ENCODE data around the gene SH3GL1. TPM values are rescaled to one million over a fixed set of nuclear protein-coding genes. Genes with fewer than 3 reads are reported as not detected.

The SH3GL1 gene
- polyA plus RNA-seq, 2 of the 4 experiments (the other 2 are of a cell fraction) = 20.1 to 34.7 TPM

DNA sequence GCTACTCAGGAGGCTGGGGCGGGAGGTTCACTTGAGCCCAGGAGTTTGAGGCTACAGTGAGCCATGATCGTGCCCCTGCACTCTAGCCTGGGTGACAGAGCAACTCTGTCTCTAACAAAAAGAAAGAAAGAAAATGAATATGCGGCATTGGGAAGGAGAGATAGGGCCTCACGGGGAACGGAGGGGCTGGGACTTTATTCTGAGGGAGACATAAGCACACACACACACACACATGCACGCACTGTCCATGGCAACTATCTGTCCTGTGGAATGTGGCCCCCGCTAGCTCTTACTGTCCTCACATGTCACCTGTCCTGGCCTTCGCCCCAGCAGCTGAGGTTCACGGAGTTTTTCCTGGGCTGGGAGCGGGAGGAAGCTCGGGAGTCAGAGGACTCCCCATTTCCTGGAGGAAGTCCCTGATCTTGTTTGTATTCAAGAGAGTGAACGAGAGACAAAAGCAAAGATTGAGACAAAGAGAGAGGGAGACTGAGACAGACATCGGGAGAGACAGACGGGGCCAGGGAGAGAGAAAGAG is 62.4 kb downstream of the SH3GL1 start:
- ATAC-seq (no peak), DNase-seq (ENCODE audit: low read depth in 1 of 2, low spot score in 1 of 2) (no peak), FAIRE-seq (no peak)
- ChIA-PET CTCF (no interaction called here), POLR2A (no interaction called here)
- no peak overlapping the region for H3K4me2 ChIP-seq
- WGBS (ENCODE audit: missing lambda C conversion rate) = 79% methylated on average over 14 of the region's 14 CpGs
- H3K4me1 ChIP-seq = 0 out of 3 replicates have a peak, but pooled peaks cover 3% of the 10 kb centered on the region
- H3K4me3 ChIP-seq = no peak overlapping the region
- TF ChIP-seq FOSB (CRISPR knock-in tag; IDR thresholded peaks at IDR 0.05) = no peak
- no peak for TF ChIP-seq CHD2 (IDR thresholded peaks at IDR 0.05; ENCODE audit: low read length, partially characterized antibody)
- no peak for TF ChIP-seq CHD4 (IDR thresholded peaks at IDR 0.05; ENCODE audit: borderline replicate concordance)
- no peak for TF ChIP-seq ESRRA (IDR thresholded peaks at IDR 0.05; ENCODE audit: borderline replicate concordance, low read length)
- no peak for TF ChIP-seq NR3C1 (IDR thresholded peaks at IDR 0.05)
- TF ChIP-seq NPAS2 (CRISPR knock-in tag; IDR thresholded peaks at IDR 0.05; ENCODE audit: borderline replicate concordance) = no peak
- no peak for TF ChIP-seq BHLHE40 (IDR thresholded peaks at IDR 0.05; ENCODE audit: low read depth, low read length)
- no peak for TF ChIP-seq HDAC2 (IDR thresholded peaks at IDR 0.05)
- no peak for TF ChIP-seq SREBF2 (IDR thresholded peaks at IDR 0.05)
- TF ChIP-seq ZFP36 (IDR thresholded peaks at IDR 0.05; ENCODE audit: borderline replicate concordance, partially characterized antibody) = no peak
- no peak for TF ChIP-seq ZC3H11A (IDR thresholded peaks at IDR 0.05)
- no peak for TF ChIP-seq ZSCAN20 (CRISPR knock-in tag; IDR thresholded peaks at IDR 0.05)
- no peak for TF ChIP-seq ZNF302 (CRISPR knock-in tag; IDR thresholded peaks at IDR 0.05)
- H3K27ac ChIP-seq = no peak overlapping the region
- no peaks in the 10 kb centered on the region for H3K9me3 ChIP-seq

DNA sequence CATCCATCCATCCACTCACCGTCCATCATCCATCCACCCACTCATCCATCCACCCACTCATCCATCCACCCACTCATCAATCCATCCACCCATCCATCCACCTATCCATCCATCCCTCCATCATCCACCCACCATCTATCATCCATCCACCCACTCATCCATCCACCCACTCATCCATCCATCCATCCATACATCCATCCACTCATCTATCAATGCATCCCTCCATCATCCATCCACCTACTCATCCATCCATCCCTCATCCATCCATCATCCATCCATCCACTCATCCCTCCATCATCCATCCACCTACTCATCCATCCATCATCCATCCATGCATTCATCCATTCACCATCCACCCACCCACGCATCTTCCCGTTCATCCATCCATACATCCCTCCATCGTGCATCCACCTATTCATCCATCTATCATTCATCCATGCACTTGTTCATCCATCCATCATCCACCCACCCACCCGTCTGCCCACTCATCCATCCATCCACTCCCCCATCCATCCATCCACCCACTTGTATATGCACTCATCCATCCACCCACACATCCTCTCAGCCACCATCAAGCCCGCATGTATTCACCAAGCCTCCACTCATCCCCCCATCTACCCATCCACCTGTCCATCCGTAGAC is 65.3 kb downstream of the SH3GL1 start:
- H3K4me2 ChIP-seq = no peak overlapping the region
- H3K4me1 ChIP-seq = no peaks in the 10 kb centered on the region
- H3K27ac ChIP-seq = no peak overlapping the region
- H3K9me3 ChIP-seq = no peaks in the 10 kb centered on the region
- no peak for FAIRE-seq
- ChIA-PET CTCF (no interaction called here), POLR2A (no interaction called here)
- 83% methylated on average over 6 of the region's 7 CpGs for WGBS (ENCODE audit: missing lambda C conversion rate)
- no peak for ATAC-seq
- DNase-seq (ENCODE audit: low read depth in 1 of 2, low spot score in 1 of 2) = no peak
- H3K4me3 ChIP-seq = no peak overlapping the region
- TF ChIP-seq ZFP36 (IDR thresholded peaks at IDR 0.05; ENCODE audit: borderline replicate concordance, partially characterized antibody) (no peak), KDM5A (IDR thresholded peaks at IDR 0.05) (no peak), ESRRA (IDR thresholded peaks at IDR 0.05; ENCODE audit: borderline replicate concordance, low read length) (no peak), ZC3H11A (IDR thresholded peaks at IDR 0.05) (no peak), PHF8 (IDR thresholded peaks at IDR 0.05; ENCODE audit: borderline replicate concordance, low read depth) (no peak), EHMT2 (IDR thresholded peaks at IDR 0.05; ENCODE audit: low read depth) (no peak), TP53 (CRISPR knock-in tag; IDR thresholded peaks at IDR 0.05) (no peak), RFX5 (IDR thresholded peaks at IDR 0.05) (no peak), SMC3 (IDR thresholded peaks at IDR 0.05) (no peak), SREBF2 (IDR thresholded peaks at IDR 0.05) (no peak), FOSL2 (IDR thresholded peaks at IDR 0.05) (no peak), FOSL2 (CRISPR knock-in tag; IDR thresholded peaks at IDR 0.05) (no peak), ZNF302 (CRISPR knock-in tag; IDR thresholded peaks at IDR 0.05) (no peak), NPAS2 (CRISPR knock-in tag; IDR thresholded peaks at IDR 0.05; ENCODE audit: borderline replicate concordance) (no peak)
- TF ChIP-seq, protein P1, sequence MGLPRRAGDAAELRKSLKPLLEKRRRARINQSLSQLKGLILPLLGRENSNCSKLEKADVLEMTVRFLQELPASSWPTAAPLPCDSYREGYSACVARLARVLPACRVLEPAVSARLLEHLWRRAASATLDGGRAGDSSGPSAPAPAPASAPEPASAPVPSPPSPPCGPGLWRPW (IDR thresholded peaks at IDR 0.05) = no peak
- TF ChIP-seq, protein P2, sequence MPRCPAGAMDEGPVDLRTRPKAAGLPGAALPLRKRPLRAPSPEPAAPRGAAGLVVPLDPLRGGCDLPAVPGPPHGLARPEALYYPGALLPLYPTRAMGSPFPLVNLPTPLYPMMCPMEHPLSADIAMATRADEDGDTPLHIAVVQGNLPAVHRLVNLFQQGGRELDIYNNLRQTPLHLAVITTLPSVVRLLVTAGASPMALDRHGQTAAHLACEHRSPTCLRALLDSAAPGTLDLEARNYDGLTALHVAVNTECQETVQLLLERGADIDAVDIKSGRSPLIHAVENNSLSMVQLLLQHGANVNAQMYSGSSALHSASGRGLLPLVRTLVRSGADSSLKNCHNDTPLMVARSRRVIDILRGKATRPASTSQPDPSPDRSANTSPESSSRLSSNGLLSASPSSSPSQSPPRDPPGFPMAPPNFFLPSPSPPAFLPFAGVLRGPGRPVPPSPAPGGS (IDR thresholded peaks at IDR 0.05) = no peak
- TF ChIP-seq, protein P3, sequence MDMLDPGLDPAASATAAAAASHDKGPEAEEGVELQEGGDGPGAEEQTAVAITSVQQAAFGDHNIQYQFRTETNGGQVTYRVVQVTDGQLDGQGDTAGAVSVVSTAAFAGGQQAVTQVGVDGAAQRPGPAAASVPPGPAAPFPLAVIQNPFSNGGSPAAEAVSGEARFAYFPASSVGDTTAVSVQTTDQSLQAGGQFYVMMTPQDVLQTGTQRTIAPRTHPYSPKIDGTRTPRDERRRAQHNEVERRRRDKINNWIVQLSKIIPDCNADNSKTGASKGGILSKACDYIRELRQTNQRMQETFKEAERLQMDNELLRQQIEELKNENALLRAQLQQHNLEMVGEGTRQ (IDR thresholded peaks at IDR 0.05) = no peak
- TF ChIP-seq, protein P4, sequence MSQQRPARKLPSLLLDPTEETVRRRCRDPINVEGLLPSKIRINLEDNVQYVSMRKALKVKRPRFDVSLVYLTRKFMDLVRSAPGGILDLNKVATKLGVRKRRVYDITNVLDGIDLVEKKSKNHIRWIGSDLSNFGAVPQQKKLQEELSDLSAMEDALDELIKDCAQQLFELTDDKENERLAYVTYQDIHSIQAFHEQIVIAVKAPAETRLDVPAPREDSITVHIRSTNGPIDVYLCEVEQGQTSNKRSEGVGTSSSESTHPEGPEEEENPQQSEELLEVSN (IDR thresholded peaks at IDR 0.05; ENCODE audit: borderline replicate concordance, low read depth) = no peak
